Stimulated activated naive CD8-positive, alpha-beta T cell treated with anti-CD3 and anti-CD28 coated beads, Interleukin-15, Interleukin-2, amounts not matched to agents 100 U/mL and 50 U/mL, for 24 hours (primary cell): ENCODE measurements around the gene OR10P1.

Experiments used
- ATAC-seq: fragments of 150-1000 bp; cut with Tn5 transposase; one replicate; pipeline ENCODE4 v1.10.0; 2021
- DNase-seq: peaks from one replicate; pipeline ENCODE4 v3.0.0; 2021

The OR10P1 gene

GRCh38 chr12:55685671-55686070 lies 49.0 kb downstream of the OR10P1 start:
- ATAC-seq (no peak), DNase-seq (no peak)

GRCh38 chr12:55686366-55687010 lies 49.8 kb downstream of the OR10P1 start:
- no peak for ATAC-seq
- DNase-seq, result no peak
